HG03571 (cell line): ENCODE results near the gene GTF2A1L.
A peak's percentile ranks its signal among the peaks of the same experiment; 100 is the strongest.
"Not testable (repeated sequence)": the region's sequence is repeated elsewhere in the genome, so short reads cannot be mapped to it uniquely, and the experiment has no call there.

Experiments used
- ATAC-seq: cut with Tn5 transposase; IDR thresholded peaks from one replicate; pipeline ENCODE4 v1.9.1; 2021; ENCODE audit not compliant: unreplicated experiment

GTF2A1L gene

DNA sequence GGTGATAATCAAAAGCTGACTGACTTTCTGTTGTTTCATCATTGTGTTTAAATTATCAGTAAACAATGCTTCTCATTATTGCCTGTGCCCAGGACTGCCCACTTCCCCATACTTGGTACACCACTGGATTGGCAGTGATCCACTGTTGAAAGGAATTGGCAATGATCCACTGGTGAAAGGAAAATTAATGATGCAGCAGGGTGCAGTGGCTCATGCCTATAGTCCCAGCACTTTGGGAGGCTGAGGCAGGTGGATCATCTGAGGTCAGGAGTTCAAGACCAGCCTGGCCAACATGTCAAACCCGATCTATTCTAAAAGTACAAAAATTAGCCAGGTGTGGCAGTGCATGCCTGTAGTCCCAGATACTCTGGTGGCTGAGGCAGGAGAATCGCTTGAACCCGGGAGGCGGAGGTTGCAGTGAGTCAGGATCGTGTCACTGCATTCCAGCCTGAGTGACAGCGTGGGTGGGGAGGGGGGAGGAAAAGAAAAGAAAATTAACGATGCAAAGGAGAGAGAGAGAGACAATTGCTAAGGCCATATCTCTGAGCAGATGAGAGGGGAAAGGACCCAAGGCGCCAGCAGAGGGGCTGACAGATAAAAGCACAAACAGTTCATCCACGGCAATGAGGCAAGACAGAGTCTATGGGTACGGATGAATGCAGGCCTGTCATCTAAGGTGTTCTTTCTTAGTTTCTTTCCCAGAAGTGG lies 10.2 kb upstream of the GTF2A1L start:
- no peak for ATAC-seq

DNA sequence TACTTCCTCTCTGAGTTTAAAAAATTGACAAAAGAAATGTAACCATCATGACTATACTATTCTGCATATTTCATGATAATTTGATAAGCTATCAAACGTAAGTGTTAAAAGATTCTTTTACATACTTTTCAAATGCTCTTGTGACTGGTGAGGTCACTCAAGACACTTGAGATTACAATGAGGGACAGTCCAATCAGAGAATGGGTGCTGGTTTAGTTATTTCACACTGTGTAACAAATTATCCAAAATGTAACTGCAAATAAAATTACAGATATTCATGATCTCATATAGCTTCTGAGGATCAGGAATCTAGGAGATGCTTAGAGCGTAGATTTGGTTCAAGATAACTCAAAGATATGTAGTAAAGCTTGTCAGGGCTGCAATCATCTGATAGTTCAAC lies 4.4 kb upstream of the GTF2A1L start:
- ATAC-seq = no peak

DNA sequence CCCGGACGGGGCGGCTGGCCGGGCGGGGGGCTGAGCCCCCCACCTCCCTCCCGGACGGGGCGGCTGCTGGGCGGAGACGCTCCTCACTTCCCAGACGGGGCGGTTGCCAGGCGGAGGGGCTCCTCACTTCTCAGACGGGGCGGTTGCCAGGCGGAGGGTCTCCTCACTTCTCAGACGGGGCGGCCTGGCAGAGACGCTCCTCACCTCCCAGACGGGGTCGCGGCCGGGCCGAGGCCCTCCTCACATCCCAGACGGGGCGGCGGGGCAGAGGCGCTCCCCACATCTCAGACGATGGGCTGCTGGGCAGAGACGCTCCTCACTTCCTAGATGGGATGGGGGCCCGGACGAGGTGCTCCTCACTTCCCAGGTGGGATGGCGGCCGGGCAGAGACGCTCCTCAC lies 3.1 kb upstream of the GTF2A1L start:
- ATAC-seq = not testable (repeated sequence)

DNA sequence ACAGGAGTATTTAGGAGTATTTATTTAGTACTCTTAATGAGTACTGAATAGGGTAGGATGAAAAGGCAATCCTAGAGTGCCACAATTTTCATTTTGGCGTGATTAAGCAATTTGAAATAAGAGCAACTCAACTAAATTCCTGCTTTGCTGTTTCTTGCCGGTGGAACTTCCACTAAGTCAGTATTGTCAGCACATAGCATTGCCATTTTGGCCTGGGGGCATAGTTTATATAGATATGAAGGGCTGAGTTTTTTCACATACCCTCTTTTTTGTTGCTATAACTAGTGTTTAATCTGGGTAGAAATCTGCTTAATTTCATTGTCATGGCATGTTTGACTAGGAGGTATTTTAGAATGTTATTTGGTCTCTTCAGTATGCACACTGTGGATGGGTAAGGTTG lies 1.9 kb downstream of the GTF2A1L start:
- no peak for ATAC-seq

DNA sequence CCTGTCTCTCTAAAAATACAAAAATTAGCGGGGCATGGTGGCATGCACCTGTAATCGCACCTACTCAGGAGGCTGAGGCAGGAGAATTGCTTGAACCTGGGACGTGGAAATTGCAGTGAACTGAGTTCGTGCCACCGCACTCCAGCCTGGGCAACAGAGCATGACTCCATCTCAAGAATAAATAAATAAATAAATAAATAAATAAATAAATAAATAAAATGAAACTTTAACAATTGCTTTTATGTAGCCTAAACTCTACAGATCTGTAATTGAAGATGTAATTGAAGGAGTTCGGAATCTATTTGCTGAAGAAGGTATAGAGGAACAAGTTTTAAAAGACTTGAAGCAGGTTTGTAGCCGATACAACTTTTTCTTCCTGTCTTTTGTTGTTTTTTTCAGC lies 2.9 kb downstream of the GTF2A1L start:
- ATAC-seq = no peak

DNA sequence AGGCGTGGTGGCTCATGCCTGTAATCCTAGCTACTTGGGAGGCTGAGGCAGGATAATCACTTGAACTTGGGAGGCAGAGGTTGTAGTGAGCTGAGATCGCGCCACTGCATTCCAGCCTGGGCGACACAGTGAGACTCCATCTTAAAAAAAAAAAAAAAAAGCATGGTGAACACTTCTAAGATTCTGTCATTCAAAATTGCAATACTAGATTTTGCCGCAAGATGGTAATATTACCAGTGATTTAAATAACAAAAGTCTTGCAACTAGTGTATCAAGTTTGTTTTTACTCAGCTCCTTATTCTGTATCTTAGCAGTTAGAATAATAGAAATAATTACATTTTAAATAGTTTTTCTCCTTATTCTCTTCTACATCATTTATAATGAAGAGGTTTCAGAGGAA lies 5.0 kb downstream of the GTF2A1L start:
- ATAC-seq = not testable (repeated sequence)

DNA sequence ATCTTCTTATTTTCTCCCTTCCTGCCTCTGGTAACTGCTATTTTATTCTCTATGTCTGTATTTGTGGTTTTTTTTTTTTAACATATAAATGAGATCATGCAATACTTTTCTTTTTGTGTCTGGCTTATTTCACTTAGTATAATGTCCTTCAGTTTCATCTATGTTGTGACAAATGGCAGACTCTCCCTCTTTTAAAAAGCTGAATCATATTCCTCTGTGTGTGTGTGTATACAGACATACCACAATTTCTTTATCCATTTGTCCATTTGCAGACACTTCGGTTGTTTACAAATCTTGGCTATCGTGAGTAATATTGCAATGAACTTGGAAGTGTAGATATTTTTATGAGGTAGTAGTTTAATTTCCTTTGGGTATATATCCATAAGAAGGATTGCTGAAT lies 7.0 kb downstream of the GTF2A1L start:
- ATAC-seq = no peak

DNA sequence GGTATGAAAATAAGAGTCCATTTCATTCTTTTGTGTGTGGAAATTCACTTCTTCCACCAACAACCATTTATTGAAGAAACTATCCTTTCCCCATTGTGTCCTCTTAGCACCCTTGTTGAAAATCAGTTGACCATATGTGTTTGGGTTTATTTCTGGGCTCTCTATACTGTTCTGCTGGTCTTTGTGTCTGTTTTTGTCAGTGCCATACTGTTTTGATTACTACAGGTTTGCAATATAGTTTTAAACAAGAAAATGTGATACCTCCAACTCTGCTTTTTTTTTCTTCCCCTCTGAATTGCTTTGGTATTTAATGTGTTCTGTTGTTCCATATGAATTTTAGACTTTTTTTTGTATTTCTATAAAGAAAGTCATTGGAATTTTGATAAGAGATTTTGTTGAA lies 8.4 kb downstream of the GTF2A1L start:
- no peak for ATAC-seq

DNA sequence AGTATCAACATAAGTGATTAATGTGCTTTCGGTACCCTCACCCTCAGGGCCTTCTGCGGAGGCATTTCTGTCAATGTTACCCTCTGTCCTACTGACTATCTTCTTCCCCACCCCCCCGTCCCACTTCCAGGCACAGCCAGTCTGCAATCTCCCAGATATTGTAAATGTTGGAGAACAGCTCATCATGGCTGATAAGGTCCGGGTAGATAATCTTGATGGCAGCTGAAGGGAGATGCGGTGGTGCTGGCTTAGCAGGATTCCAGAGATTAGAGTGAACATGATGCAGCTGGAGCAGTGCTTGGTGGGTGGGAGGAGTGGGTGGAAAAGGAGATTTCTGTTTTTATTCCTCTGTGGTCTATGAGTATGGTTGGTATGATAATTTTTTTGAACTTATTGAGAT lies 15.5 kb downstream of the GTF2A1L start:
- ATAC-seq = no peak

DNA sequence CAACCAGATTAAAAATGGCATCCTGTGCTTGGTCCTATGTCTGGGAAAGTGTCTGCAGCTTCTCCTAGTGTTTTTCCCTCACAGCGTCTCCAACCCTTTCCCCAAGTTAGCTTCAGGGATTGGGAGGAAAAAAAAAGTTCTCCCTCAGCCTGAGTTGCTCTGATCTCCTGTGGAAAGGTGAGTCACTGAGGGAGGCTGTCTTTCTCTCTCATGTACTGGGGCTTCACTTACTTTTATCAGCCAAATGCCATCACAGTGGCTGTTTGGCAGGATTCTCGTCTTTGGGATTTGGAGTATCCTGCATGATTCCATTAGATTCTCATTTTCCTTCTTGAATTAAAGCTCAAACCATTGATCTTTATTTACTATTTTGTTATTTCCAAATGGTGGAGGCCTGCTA lies 18.1 kb downstream of the GTF2A1L start:
- no peak for ATAC-seq

DNA sequence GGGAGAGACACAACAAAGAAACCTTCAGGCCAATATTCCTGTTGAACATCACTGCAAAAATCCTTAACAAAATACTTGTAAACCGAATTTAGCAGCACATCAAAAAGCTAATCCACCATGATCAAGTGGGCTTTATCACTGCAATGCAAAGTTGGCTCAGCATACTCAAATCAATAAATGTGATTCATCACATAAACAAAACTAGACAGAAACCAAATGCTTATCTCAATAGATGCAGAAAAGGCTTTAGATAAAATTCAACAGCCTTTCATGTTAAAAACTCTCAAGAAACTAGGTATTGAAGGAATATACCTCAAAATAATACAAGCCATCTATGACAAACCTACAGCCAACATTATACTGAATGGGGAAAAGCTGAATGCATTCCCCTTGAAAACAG lies 20.6 kb downstream of the GTF2A1L start:
- ATAC-seq = no peak

DNA sequence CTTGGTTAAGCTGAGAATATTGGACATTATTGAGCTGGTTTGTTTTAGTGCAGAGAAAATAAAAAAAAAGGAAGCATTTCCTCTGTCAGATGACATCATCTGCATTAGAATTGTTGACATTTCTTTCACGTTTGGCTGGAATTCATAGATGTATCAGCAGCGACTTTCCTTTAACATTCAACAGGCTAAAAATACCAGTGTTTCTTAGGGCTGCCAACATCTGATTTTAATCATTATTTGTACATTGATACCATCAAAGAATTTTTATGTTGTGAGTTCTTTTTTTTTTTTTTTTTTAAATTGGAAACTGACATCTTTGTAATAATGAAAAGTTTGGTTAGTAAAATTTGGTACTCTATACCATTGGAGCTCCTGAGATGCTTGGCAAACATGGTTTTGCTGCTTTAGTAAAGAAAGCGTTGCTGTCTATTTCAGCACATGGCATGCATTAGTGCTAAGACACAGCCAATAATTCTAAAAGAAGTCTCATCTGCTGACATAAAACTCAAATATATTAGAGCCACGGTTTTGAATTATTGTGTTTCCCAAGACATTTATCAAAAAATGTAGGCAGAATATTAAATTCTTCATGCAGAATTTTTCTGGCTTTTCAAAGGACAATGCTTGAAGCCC lies 33.6 kb downstream of the GTF2A1L start:
- no peak for ATAC-seq

DNA sequence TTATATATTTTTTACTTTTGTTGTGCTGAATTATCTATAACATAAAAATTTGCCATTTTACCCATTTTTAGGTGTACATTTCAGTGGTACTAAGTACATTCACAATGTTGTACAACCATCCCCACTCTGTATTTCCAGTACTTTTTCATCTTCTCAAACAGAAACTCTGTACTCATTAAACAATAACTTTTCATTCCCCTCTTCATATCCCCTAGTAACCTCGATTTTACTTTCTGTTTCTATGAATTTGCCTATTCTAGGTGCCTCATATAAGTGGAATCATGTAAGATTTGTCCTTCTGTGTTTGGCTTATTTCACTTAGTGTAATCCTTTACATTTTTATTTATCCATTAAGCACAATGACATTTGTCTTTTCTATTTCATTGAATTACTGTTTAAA lies 51.3 kb downstream of the GTF2A1L start:
- ATAC-seq = peak; percentile 90

DNA sequence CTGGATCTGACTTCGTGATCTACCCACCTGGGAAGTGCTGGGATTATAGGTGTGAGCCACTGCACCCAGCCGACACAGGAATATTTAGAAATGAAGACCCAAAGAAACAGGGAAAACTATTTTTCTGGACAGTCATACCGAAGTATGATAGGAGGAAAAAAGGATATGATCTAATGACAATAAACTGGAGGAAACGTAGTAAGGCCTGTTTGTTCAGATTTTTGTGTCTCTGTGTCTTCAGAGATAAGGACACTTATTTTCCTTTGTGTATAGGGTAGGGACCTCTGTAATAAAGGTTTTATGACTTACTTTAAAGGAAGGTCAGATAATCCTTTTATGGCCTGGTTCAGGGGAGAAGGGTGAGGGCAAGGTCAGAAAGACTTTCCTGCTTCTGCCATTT lies 55.9 kb downstream of the GTF2A1L start:
- ATAC-seq = no peak

DNA sequence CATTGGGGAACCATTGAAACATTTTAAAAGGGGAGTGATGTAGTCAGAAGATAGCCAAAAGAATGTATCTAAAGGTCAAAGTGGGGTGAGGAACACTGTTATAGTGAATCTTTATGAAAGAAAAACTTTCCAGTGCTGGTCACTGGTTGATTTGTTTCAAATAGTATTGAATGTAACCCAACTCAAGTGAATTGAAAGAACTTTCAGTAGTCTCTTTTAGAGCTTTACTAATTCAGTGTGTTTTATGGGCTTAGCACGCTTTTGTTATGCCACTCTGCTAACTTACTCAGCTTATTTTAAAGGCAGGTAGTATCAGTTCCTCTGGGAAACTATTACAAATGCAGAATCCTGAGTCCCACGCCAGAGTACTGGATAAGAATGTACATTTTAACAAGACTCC lies 57.3 kb downstream of the GTF2A1L start:
- ATAC-seq = no peak

DNA sequence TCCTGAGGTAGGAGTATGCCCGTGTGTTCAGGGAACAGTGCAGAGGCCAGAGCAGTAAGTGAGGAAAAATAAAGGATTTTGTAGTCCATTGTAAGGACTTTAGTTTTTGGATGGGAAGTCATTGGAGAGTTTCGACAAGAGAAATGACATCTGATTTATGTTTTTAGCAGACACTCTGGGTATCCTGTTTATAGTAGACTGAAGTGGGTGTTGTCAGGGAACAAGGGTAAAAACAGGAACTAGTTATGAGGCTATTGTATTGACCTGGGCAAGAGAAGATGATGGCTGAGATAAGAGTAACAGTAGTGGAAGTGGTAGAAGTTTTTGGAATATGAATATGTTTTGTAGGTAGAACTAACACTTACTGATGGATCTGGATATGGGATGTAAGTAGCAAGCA lies 59.8 kb downstream of the GTF2A1L start:
- no peak for ATAC-seq

DNA sequence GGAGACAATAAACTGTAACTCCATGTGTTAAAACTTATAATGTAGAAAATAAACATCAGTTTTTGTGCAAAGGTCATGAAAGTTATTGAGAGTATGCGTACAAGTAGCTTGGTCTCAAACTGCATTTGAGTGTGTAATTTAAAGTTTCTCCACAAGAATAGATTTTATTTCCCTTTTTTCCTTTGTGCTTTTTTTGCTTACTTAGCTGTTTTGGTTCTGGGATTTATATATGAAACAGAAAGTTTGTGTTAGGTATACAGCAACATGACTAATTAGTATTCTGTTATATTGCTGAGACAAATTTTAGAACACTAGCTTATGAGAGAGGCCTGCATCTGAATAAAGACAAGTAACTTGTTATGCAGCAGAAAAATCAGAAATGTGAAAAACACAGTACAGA lies 67.5 kb downstream of the GTF2A1L start:
- ATAC-seq = no peak

DNA sequence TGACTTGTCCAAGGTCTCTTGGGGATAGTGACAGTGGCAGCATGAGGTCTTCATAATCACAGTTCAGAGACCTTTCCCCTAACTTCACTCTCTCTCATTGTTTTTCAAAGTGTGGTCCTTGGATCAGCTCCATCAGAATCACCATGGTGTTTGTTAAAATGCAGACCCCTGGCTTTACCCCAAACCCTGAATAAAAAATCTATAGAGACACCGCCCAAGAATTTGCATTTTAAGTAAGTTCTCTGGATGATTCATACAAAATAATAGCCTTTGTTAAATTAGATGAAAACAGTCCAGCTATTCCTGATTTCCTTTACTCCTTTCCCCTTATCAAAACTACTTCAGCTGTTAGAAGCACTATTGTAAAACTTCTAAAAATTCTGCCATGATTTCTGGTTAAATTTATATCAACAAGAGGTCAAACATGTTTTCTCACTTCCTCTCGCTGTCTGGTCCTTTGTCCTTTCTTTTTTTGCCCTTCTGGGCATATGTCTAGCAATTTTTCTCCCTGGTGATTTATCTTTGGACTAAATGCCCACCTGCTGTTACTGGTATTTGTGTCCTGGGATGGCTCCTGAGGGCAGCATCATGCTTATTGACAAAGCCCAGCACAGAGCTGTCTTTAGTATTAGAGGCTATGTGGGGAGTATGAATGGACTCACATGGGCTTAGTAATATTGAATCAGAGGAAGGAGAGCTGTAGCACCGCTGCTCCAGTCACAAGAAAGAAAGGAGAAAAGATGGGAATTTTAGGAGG lies 74.5 kb downstream of the GTF2A1L start:
- ATAC-seq = no peak

DNA sequence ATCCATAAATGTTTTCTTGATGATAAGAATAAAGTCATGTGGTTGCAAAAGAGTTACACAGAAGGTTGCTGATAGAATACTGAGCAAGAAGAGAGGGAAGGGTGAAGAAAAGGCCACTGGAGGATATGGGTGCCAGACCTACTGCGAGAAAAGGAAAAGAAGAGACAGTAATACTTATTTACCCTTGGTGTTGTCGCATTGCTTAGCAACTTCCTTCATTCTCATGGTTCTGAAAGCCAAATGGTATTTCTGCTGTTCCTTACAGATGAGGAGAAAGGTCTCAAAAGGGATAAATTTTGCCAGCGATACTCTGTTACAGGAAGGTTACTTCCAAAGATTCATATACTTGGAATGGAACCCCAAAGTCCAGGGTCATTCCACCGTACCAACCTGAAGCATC lies 75.4 kb downstream of the GTF2A1L start:
- ATAC-seq = no peak

DNA sequence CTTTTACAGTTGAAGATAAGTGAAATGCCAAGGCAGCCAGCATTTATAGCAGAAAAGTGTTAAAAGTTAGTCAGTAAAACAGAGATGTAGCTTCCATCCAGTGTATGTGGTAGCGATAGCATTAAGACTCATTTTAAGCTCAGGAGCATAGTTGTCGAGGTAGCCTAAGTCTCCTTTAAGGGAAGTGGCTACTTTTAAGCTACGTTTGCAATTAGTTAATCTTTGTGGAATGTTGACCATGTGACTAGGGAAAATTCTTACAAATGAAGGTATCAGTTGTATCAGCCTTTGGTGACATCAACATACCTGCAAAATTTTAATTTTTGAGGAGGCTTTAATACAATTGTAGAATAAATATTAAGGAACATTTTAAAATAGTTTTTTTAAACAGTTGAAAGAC lies 76.0 kb downstream of the GTF2A1L start:
- no peak for ATAC-seq

DNA sequence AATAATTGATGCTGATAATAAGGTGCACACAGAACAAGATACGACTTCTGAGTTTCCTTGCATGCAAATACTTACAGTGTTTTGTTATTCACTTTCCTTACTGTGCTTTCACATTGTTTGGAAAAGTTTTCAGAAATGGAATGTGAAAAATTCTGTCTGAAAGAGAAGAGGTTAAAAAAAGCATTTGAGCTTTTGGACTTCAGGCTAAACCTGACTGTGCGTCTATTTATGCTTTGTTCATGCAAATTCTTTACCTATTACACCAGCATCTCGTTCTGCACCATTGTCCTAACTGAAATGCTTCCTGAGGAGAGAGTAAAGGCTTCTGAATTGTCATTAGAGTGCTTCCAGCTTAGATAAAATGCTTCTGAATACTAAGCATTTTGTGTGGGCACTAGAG lies 76.5 kb downstream of the GTF2A1L start:
- ATAC-seq = no peak

DNA sequence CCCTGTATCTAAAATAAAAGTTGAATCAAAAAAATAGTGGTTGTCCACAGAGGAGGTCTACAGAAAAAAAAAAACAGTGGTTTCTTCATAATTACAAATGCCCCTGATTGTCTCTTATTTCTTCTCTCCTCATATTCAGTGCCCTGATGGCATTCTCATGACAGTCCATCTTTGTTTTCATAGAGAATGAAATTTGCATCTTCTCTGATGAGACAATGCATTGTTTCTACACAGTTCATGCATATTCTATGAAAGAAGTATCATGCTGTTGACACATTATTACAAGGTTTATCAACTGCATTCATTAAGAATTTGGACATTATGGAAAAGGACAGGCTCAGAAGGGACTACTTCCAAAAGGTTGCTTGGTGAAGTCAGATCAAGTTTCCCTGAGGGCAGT lies 78.3 kb downstream of the GTF2A1L start:
- ATAC-seq = no peak
